HepG2 (cell line): Measurements from ENCODE around the gene PRSS48. TPM values are rescaled to one million over a fixed set of nuclear protein-coding genes. Genes with fewer than 3 reads are reported as not detected.

Experiments used
- FOXC1 ChIP-seq: sonication (generic); formaldehyde crosslinking; IDR thresholded peaks from 2 replicates; pipeline ENCODE4 v1.8.0; 2022; ENCODE audit warnings: mild to moderate bottlenecking, missing genetic modification reagents, borderline replicate concordance
- GLMP ChIP-seq: sonication (generic); formaldehyde crosslinking; IDR thresholded peaks from 2 replicates; pipeline ENCODE4 v1.9.0; 2021; ENCODE audit warnings: missing genetic modification reagents, mild to moderate bottlenecking, borderline replicate concordance
- HDAC2 ChIP-seq: sonication (generic); formaldehyde crosslinking; IDR thresholded peaks from 2 replicates; pipeline ENCODE4 v1.4.0; 2020; ENCODE audit warnings: missing genetic modification reagents
- HNRNPH1 ChIP-seq: fragments of 200-400 bp; formaldehyde crosslinking; optimal IDR thresholded peaks from 2 replicates; pipeline ENCODE3; 2017; ENCODE audit warnings: mild to moderate bottlenecking, low read depth, low read length
- MIER2 ChIP-seq: IDR thresholded peaks from 2 replicates; pipeline ENCODE4 v1.6.1; 2016; ENCODE audit warnings: missing biosample characterization, missing genetic modification reagents
- NFYB ChIP-seq: sonication (generic); formaldehyde crosslinking; IDR thresholded peaks from 2 replicates; pipeline ENCODE4 v1.4.0; 2020; ENCODE audit warnings: missing genetic modification reagents
- ZBTB33 ChIP-seq: sonication (generic); formaldehyde crosslinking; IDR thresholded peaks from 2 replicates; pipeline ENCODE4 v1.4.0; 2020; ENCODE audit warnings: missing genetic modification reagents
- ZHX2 ChIP-seq, 2 experiments: sonication (generic) in 1 of 2; formaldehyde crosslinking in 1 of 2; IDR thresholded peaks; 2 replicates each; pipeline versions ENCODE4 v1.6.1 to v1.9.0; 2014 to 2022; ENCODE audit warnings: antibody characterized with exemption in 1 of 2, borderline replicate concordance in 1 of 2, inconsistent platforms in 1 of 2, low read depth in 1 of 2, missing genetic modification reagents in 1 of 2
- ZMYM4 ChIP-seq: sonication (generic); formaldehyde crosslinking; IDR thresholded peaks from 2 replicates; pipeline ENCODE4 v1.8.1; 2023; ENCODE audit warnings: mild to moderate bottlenecking, missing genetic modification reagents
- ZNF10 ChIP-seq: sonication (generic); formaldehyde crosslinking; IDR thresholded peaks from 2 replicates; pipeline ENCODE4 v1.4.0; 2020; ENCODE audit warnings: mild to moderate bottlenecking, low read depth, missing genetic modification reagents, borderline replicate concordance
- ZNF335 ChIP-seq: sonication (generic); formaldehyde crosslinking; IDR thresholded peaks from 2 replicates; pipeline ENCODE4 v1.4.0; 2020; ENCODE audit warnings: missing genetic modification reagents
- ZNF770 ChIP-seq: sonication (generic); formaldehyde crosslinking; IDR thresholded peaks from 2 replicates; pipeline ENCODE4 v1.5.0; 2020; ENCODE audit warnings: mild to moderate bottlenecking, missing genetic modification reagents
- ZNF784 ChIP-seq: sonication (generic); formaldehyde crosslinking; IDR thresholded peaks from 2 replicates; pipeline ENCODE4 v1.5.1; 2020; ENCODE audit warnings: missing genetic modification reagents, mild to moderate bottlenecking, borderline replicate concordance
- ZNF816 ChIP-seq: sonication (generic); formaldehyde crosslinking; IDR thresholded peaks from 2 replicates; pipeline ENCODE4 v1.8.0; 2022; ENCODE audit warnings: missing genetic modification reagents, mild to moderate bottlenecking, borderline replicate concordance
- polyA plus RNA-seq, 8 experiments: library from polyadenylated mRNA; depleted of rRNA in 3 of 8; stranded (reverse) in 7 of 8; unstranded in 1 of 8; fragments of >200 nt; fragmentation: Illumina TruSeq in 4 of 8; extraction: Trizol in 4 of 8; gene quantifications; 2 replicates each; pipeline versions ENCODE4 v1.2.1 to v1.2.3, GENCODE V29; 2011 to 2016; ENCODE audit warnings: low read depth in 4 of 8, missing spikeins in 1 of 8, mixed read lengths in 1 of 8; ENCODE audit not compliant: insufficient read depth in 1 of 8
- total RNA-seq, 5 experiments: library from RNA; depleted of rRNA; stranded (reverse); fragments of >200 nt; fragmentation: Illumina TruSeq; extraction: Trizol; gene quantifications; 2 replicates each; pipeline ENCODE4 v1.2.3, GENCODE V29; 2016; ENCODE audit warnings: low read depth in 1 of 5

Gene PRSS48
- total and polyA plus RNA-seq, 2 of the 13 experiments (the other 11 are each of a cell fraction or from before 2014, with no cell fraction given): not detected

GRCh38 chr4:151325111-151325948 is 48.4 kb downstream of the PRSS48 start, which contains the start of gene SH3D19 (continued):
- no peak for TF ChIP-seq ZNF784 (CRISPR knock-in tag)
- no peak for TF ChIP-seq ZNF10 (CRISPR knock-in tag)
- TF ChIP-seq MIER2 (CRISPR knock-in tag): peak; percentile 50; the same call in 1 of the 2 replicates
- TF ChIP-seq ZBTB33 (CRISPR knock-in tag): peak; percentile 60; the same call in 1 of the 2 replicates
- peak; percentile 67 for TF ChIP-seq ZNF335 (CRISPR knock-in tag)
- TF ChIP-seq ZNF816: peak; percentile 95; the same call in 1 of the 2 replicates
- peak; percentile 33; the same call in 1 of the 2 replicates for TF ChIP-seq NFYB
- no peak for TF ChIP-seq FOXC1 (CRISPR knock-in tag)
- TF ChIP-seq ZMYM4 (CRISPR knock-in tag): peak; percentile 89
- TF ChIP-seq GLMP (CRISPR knock-in tag): no peak
- TF ChIP-seq HNRNPH1: peak; percentile 85
- no peak for TF ChIP-seq ZHX2 (IDR thresholded peaks at IDR 0.05; ENCODE audit: low read depth)
- 0 out of 2 replicates have a peak, but pooled peaks have one; percentile 44 for TF ChIP-seq ZHX2 (CRISPR knock-in tag; IDR thresholded peaks at IDR 0.05; ENCODE audit: borderline replicate concordance)
- TF ChIP-seq HDAC2 (CRISPR knock-in tag): peak; percentile 96
- peak; percentile 73 for TF ChIP-seq ZNF770 (CRISPR knock-in tag)
